GM18858 (cell line): ENCODE data around the gene GATD1.

Experiments used
- ATAC-seq: cut with Tn5 transposase; IDR thresholded peaks from one replicate; pipeline ENCODE4 v1.9.1; 2021; ENCODE audit not compliant: unreplicated experiment

GATD1 gene

DNA sequence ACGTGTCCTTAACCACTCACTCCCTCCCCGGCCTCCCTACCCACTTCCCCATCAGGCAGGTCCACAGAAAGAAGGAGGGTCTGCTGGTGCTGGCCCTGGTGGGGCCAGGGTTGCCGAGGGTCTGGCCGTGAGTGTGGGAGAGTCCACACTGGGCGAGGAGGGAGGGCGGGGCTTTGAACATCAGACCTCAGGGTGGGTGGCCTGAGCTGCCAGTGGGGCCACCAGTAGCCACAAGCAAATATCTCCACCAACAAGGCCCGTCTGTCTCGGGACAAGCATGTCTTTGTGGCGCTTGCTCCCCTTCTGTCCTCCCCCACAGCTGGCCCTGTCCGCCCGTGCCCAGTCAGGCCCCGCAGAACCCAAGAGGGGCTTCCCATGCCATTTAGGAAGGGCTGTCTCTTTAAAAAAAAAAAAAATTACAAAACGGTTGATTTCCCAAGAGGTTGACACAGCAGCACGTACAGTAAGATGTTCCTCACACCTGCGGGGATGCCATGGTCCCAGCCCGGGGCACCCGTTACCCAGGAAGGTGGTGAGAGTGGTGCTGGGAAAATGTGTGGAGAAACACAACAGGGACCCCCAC lies 47.7 kb downstream of the GATD1 start:
- no peak for ATAC-seq

DNA sequence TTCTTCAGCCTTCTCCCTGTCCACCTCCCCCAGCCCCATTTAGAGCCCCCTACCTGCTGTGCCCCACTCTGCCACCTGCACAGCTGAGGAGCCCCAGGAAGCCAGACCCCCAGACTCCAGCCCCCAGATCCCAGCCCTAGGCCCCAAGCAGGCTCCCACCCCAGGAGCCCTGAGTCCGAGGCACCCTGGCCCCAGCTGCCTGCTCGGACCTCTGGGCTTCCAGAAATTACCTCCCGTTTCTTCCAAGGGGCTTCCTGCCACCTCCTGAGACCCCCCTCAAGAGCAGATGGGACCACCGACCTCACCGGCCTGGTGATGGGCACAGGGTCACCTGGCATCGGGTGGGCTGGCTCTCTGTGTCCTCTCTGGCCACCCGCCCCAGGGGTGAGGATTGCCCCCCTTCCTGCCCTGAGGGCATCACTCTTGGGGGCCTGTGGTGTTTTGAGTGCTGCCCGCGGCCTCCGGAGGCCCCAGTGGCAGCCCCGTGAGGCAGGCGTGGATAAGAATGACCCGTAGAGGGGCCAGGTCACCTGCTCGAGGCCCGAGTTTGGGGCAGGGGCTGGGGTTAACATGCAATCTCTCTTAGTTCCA lies 48.3 kb downstream of the GATD1 start:
- no peak for ATAC-seq

DNA sequence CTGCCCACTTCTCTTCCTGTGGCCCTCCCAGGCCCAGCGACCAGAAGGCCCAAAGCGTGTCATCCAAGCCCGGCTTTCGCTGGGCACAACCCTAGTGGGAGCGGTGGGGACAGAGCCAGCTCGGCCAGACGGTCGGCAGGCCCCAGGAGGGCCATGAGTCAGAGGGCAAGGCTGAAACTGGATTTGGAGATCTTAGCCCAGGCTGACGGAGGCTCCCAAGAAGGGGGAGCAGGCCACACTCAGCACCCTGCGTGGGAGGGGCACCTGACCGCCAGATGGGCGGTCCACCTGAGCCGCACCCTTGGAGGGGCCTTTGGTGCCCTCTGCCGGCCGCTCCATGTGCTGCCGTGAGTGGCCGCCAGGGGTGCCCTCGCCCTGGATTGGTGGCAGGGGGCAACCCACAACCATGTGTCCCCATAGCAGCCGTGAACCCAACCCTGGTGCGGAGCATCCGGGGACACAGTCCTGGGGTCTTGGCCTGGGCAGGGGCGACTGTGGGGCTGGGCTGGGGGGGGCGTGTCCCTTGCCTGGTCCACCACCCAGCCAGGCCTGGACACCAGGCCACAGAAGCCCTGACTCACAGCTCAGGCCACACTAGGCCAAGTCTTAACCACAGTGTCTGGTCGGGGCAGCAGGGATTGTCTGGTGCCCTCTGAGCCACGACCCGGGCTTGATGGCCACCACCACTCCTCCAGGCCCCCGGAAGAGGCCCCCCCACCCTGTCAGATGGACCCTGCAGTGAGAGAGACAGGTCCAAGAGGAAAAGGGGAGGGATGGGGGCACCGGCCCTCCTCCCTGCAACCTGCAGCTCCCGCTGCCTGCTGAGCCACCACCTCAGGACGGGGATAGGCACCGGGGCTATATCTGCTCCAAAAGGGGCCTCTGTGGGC lies 49.2 kb downstream of the GATD1 start:
- ATAC-seq: no peak

DNA sequence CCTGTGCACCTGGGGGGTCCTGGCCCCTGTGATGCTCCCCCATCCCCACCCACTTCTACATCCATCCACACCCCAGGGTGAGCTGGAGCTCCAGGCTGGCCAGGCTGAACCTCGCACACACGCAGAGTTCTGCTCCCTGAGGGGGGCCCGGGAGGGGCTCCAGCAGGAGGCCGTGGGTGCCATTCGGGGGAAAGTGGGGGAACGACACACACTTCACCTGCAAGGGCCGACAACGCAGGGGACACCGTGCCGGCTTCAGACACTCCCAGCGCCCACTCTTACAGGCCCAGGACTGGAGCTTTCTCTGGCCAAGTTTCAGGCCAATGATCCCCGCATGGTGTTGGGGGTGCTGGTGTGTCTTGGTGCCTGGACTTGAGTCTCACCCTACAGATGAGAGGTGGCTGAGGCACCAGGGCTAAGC lies 50.0 kb downstream of the GATD1 start:
- no peak for ATAC-seq

DNA sequence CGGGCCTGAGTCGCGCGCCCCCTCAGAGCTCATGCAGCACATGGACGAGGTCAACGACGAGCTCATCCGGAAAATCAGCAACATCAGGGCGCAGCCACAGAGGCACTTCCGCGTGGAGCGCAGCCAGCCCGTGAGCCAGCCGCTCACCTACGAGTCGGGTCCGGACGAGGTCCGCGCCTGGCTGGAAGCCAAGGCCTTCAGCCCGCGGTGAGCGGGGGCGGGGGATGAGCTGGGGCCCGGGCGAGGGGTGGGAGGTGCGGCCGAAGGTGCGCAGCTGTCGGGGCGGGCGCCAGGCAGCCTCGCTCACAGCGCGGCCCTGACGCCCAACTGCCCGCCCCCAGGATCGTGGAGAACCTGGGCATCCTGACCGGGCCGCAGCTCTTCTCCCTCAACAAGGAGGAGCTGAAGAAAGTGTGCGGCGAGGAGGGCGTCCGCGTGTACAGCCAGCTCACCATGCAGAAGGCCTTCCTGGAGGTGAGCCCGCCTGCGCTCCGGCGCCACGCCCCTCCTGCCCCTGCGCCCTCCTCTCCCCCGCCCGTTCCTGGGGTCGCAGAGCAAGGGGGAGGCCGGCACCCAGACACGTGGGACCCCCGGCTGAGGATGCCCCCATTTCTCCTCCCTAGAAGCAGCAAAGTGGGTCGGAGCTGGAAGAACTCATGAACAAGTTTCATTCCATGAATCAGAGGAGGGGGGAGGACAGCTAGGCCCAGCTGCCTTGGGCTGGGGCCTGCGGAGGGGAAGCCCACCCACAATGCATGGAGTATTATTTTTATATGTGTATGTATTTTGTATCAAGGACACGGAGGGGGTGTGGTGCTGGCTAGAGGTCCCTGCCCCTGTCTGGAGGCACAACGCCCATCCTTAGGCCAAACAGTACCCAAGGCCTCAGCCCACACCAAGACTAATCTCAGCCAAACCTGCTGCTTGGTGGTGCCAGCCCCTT lies 50.7 kb downstream of the GATD1 start:
- no peak for ATAC-seq

DNA sequence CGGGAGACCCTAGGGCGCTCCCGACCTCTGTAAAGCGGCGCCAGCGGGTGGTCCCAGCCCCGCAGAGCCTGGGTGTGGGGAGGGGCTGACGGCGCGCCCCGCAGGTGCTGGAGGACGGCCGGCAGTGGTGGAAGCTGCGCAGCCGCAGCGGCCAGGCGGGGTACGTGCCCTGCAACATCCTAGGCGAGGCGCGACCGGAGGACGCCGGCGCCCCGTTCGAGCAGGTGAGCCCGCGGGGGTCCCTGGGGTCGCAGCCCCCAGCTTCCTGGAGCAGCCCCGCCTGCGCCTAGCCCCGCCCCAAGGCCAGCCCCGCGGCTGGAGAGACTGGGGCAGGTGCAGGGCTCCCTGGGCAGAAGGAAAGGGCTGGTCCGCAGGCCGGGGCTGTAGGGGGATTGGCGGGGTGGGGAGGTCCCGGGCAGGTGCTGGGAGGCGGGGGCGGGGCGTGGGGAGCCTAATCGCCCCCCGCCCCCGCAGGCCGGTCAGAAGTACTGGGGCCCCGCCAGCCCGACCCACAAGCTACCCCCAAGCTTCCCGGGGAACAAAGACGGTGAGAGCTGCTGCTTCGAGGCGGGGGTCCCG lies 51.6 kb downstream of the GATD1 start:
- no peak for ATAC-seq

DNA sequence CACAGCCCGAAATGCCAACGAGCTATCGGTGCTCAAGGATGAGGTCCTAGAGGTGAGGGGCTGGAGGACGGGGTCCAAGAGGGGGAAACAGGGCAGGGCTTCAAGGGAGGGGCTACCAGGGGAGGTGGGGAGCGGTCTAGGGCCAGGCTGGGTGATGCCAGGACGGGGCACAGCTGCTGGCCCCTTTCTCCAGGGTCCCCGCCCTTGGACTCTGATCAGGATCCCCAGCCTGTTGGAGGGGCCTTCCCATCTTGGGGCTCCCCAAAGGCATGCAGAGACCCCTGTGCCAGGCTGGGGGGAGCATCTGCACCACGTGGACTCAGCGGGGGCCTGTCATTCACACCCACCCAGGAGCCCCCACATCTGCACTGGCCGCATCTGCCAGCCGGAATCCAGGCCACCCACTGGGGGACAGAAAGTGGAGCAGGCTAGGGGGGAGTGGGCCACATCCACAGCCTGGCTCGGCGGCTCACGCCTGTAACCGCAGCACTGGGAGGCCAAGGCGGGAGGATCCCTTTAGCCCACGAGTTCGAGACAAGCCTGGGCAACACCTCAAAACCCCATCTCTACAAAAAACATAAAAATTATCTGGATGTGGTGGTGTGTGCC lies 52.4 kb downstream of the GATD1 start:
- no peak for ATAC-seq

DNA sequence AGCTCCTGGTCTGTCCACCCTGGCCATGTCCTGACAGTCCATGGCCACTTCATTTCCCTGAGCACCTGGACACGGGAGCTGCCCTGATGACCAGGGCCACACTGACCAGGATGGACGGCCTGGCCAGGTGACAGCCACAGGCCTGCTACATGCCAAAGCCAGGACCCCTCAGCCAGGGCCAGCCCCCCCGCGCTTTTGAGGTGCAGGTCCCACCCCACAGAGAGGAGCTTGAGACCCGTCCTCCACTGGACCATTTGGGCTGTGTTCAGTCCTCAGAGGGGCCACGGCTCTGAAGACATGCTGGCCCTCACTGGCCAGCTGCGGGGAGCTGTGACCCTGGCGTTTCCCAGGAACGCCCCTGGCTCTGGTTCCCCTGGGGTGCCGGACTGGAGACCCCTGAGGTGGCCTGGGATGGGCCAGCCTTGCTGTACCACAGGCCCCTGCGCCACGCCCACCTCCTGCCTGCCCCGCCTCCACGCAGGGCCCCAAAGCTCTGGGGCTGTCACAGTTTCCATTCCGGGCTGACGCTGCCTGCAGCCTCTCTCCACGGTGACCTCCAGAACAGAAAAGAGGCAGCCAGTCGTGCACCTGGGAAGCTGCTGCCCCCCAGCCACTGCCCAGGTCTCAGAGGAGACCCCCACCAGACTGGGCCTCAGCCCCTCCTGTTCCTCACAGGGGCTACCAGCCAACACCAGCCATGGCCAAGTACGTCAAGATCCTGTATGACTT lies 53.1 kb downstream of the GATD1 start:
- ATAC-seq: no peak

DNA sequence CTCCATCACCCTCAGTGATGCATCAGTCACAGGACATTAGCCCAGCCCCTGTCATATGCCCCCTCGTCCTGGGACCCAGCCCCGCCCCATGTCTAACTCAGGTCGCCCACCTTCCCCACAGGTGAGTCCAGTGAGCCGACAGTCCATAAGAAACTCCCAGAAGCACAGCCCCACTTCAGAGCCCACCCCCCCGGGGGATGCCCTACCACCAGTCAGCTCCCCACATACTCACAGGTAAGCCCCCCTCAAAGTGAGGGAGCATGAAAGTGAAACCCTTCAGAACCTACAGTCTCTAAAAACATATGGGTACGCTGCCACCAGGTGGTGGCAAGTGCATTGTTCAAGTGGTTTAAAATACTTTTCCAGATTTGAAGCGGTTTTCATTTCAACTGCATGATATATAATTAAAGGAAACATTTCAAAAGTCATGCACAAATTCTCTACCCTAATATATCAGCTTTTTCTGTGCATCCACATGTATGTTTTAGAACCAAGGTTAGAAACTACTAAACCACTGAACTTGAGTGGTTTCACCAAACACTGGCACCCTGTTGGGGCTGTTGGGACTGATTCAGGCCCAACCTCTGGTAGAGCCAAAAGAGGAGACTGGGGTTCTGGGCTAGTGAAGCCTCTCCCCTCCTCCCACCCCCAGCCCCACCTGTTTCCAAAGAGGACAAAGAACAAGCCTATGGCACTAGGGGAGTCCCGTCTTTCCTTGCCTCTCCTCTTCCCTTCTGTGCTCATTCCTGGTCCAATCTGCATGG lies 54.0 kb downstream of the GATD1 start:
- no peak for ATAC-seq

DNA sequence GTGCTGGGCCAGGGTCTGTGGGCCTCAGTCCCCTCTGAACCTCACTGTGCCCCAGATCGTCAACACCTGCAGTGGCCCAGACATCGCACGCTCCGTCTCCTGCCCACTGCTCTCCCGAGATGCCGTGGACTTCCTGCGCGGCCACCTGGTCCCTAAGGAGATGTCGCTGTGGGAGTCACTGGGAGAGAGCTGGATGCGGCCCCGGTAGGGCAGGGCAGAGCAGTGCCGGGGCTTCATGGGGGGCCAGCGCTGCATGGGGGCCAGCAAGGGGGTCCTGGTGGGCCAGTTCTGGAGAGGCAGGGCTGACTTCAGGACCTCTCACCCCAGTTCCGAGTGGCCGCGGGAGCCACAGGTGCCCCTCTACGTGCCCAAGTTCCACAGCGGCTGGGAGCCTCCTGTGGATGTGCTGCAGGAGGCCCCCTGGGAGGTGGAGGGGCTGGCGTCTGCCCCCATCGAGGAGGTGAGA lies 54.9 kb downstream of the GATD1 start:
- no peak for ATAC-seq

DNA sequence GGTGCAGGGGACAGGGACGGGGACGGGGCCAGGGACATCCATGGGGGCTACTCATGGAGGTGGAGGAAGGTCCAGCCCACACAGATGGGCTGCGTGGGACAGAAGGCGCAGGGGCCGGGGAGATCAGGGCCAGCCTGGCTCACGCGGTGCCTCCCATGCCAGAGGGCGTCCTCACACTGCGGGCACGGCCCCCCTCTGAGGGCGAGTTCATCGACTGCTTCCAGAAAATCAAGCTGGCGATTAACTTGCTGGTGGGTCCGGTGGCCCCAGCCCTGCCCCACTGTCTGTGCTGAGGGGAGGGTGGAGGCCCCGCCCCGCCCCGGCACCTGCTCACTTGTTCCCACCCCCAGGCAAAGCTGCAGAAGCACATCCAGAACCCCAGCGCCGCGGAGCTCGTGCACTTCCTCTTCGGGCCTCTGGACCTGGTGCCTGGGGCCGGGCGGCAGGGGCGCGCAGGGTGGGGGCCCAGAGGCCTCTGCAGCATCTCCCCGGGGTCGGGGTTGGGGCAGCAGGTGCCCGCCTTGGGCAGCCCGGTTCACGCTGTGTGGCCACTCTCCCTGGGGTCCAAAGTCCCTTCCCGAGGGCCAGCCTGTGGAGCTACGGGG lies 55.4 kb downstream of the GATD1 start:
- no peak for ATAC-seq

DNA sequence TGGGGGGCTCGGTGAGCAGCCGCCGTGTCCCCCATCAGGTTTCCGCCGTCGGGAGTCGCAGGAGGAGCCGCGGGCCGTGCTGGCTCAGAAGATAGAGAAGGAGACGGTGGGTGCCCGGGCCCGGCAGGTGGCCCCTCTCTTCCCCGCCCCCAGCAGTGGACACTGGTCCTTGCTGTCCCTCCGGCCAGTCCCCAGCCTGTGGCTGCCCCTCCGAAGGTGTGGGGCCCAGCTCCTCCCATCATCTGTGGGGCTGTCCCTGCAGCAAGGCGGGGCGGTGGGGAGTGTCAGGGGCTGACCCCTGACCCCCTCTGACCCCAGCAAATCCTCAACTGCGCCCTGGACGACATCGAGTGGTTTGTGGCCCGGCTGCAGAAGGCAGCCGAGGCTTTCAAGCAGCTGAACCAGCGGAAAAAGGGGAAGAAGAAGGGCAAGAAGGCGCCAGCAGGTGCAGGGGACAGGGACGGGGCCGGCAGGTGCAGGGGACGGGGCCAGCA lies 56.0 kb downstream of the GATD1 start:
- no peak for ATAC-seq

DNA sequence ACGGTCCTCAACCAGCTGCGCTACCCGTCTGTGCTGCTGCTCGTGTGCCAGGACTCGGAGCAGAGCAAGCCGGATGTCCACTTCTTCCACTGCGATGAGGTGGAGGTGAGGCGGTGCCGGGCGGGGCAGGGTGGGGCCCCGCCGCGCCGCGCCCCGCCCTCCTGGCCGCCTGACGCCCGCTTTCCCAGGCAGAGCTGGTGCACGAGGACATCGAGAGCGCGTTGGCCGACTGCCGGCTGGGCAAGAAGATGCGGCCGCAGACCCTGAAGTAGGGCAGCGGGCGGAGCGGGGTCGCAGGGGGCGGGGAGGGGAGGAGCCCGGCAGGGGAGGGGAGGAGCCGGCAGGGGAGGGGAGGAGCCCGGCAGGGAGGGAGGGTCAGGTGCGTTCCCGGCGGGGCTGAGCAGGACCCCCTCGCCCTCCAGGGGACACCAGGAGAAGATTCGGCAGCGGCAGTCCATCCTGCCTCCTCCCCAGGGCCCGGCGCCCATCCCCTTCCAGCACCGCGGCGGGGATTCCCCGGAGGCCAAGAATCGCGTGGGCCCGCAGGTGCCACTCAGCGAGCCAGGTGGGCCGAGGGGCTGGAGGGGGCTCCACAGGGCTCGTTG lies 56.5 kb downstream of the GATD1 start:
- ATAC-seq: no peak

DNA sequence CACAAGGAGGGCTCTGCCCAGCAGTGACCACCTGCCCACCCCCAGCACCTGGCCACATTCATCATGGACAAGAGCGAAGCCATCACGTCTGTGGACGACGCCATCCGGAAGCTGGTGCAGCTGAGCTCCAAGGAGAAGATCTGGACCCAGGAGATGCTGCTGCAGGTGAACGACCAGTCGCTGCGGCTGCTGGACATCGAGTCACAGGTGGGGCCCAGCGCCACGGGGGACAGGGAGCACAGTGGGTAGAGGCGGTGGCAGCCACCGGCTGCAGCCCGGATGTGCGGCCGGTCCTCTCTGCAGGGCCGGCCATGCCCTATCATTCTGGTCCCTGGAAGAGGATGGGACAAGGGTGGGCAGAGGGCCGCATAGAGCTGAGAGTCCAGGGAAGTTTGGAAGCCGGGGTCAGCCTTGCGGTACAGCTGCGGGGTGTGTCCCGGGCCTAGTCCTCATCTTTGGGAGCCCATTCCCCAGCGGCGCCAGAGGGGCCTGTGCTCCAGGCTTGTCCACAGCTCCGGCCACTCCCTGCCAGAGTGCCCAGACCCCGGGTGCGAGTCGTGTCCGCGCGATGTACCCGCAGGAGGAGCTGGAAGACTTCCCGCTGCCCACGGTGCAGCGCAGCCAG lies 57.2 kb downstream of the GATD1 start:
- ATAC-seq: no peak

DNA sequence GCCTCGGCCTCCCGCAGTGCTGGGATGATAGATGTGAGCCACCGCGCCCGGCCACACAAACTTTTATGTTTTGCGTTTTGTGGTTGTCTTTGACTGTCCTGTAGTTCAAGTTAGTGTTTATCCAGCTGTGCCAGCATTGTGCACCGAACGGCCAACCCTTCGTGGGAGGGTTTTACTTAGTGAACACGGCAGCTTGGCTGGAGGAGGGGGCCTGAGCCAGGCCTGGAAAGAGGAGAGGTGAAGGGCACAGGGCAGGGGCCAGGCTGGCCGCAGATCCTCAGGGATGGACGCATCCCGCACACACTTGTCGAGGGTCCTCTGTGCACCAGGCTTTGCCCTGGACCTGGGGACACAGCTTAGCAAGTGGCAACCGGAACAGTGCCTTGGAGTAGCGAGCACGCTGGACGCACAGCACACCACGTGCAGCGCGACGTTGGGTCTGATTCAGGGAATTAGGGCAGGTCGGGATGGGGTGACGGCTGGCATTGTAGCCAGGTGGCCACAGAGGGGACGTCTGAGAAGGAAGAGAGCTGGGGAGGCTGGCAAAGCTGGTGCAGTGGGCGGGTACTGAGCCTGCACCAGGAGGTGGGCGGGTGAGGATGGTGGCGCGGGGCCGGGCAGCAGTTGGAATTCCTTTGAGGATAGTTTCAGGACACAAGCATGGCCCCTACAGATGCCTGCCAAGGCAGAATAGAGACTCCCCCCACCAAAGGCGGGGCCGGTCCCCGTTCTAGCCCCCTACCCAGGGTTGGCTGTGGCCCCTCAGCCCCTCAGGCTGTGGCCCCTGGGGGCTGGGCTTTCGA lies 57.9 kb downstream of the GATD1 start:
- ATAC-seq: no peak
